Adrenal gland (tissue), 12 donors: Measurements from ENCODE around the gene EVI5L. TPM values are rescaled to one million over a fixed set of nuclear protein-coding genes. Genes with fewer than 3 reads are reported as not detected.
A peak's percentile ranks its signal among the peaks of the same experiment; 100 is the strongest.

Experiments
- DNase-seq, 7 donors: peaks; one replicate each; pipeline ENCODE4 v3.0.0-alpha.2; 2019 to 2020
- H3K27ac ChIP-seq, 5 donors: fragments of 200-600 bp; sonication (generic) in 4 of 5; 1 replicate in 3 of 5; 2 replicates in 2 of 5; pipeline versions ENCODE4 v1.5.1 to v1.8.0; 2016 to 2020; ENCODE audit warnings: mild to moderate bottlenecking in 1 of 5
- H3K27me3 ChIP-seq: fragments of 200-600 bp; 2 replicates; pipeline ENCODE4 v1.8.0; 2021
- H3K36me3 ChIP-seq, 2 donors: fragments of 200-600 bp; replicated peaks in 1 of 2; 1 replicate in 1 of 2; 2 replicates in 1 of 2; pipeline versions ENCODE4 v1.5.1 to v1.8.0; 2018 to 2022
- H3K4me1 ChIP-seq, 2 donors: fragments of 200-600 bp; replicated peaks in 1 of 2; 1 replicate in 1 of 2; 2 replicates in 1 of 2; pipeline versions ENCODE4 v1.5.1 to v1.8.0; 2018 to 2021
- H3K4me3 ChIP-seq, 4 donors: fragments of 200-600 bp; sonication (generic) in 3 of 4; one replicate each; pipeline ENCODE4 v1.5.1; 2016 to 2018
- H3K9me3 ChIP-seq, 3 donors: fragments of 200-600 bp; sonication (generic) in 1 of 3; replicated peaks in 1 of 3; 1 replicate in 2 of 3; 2 replicates in 1 of 3; pipeline versions ENCODE4 v1.5.1 to v1.8.0; 2016 to 2021
- POLR2A ChIP-seq, 2 donors: fragments of 450-650 bp; IDR thresholded peaks; one replicate each; pipeline ENCODE4 v1.6.1; 2017; ENCODE audit warnings: antibody characterized with exemption in 2 of 2, mild to moderate bottlenecking in 2 of 2, moderate library complexity in 1 of 2
- WGBS, 4 donors: extraction: QIAGEN DNeasy Blood & Tissue Kit in 2 of 4; methylation state at CpG; one replicate each; pipeline versions ENCODE4 v1.1.5 to v1.1.7; 2013 to 2017; 5-methylcytosine and 5-hydroxymethylcytosine counted together
- intact Hi-C, 2 donors: fragments of 100-400 bp; cut with DNase I; formaldehyde crosslinking; loops; one replicate each; pipeline versions ENCODE4 v1.14.1 to v1.15.0; 2022 to 2023
- polyA plus RNA-seq, 3 donors: library from polyadenylated mRNA; stranded (reverse); fragments of 200-250 nt in 2 of 3; fragments of 350-450 nt in 1 of 3; fragmentation: Illumina TruSeq in 1 of 3; extraction: RNeasy Lipid Tissue Mini Kit (QIAGEN cat#74804) in 1 of 3; gene quantifications; one replicate each; pipeline ENCODE4 v1.2.3, GENCODE V29; 2013 to 2014
- total RNA-seq, 9 donors: library from RNA; depleted of rRNA in 4 of 9; stranded (reverse); fragments of >200 nt in 4 of 9; fragments of 120-200 nt in 1 of 9; fragmentation: NEBNext Ultra II Directional in 1 of 9; extraction: Animal tissue kit (Norgen Biotek cat#: 25700) in 1 of 9; gene quantifications; one replicate each; pipeline versions ENCODE4 v1.1.0 to v1.2.4, GENCODE V29; 2013 to 2023
- TF ChIP-seq, protein P1 (sequence below), 6 experiments: fragments of 450-650 bp in 4 of 6; fragments of 200-600 bp in 2 of 6; sonication (generic) in 1 of 6; IDR thresholded peaks; 1 replicate in 5 of 6; 2 replicates in 1 of 6; pipeline versions ENCODE4 v1.5.1 to v1.8.0; 2016 to 2021; ENCODE audit warnings: antibody characterized with exemption in 6 of 6, mild to moderate bottlenecking in 2 of 6, moderate library complexity in 1 of 6
- donor health status: healthy with polysubstance abuse.
- donor health status: Bipolar disorder and iron deficiency.
- donor health status: DM: yes; HTN: yes; CAD: no.
- donor health status: DM: no; HTN: no; CAD: no.
- donor health status: DM: no; HTN: no; CAD: no.
- donor health status: DM: yes; HTN: yes; CAD: no.

Gene EVI5L
- total and polyA plus RNA-seq, 12 donors, result 8.8 to 22.2 (median 20.5) TPM

DNA sequence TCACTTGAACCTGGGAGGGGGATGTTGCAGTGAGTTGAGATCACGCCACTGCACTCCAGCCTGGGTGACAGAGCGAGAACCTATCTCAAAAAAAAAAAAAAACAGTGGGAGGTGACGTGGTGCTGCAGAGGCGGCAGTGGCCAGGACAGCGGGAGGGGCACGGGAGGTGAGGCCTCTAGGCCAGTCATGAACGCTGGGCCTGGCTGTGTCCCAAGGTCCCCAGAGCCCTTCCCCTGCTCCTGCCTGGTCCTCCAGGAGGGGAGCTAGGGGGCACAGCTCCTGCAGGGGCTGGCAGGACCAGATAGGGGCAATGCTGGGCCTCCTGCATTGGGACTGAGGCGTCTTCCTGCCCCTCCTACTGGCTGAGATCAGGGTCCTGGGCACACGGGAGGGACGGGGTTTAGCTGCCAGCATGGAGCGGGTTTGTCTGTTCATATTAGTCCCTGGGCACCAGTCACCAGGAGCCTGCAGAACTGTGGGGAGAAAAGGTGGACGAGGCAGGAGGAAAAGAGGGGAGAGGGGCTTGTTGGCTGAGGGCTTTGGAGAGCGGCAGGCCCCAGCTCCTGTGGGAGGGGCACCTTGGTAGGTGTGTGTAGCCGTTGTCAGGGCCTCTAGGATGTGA, 78.2 kb downstream of the EVI5L start:
- TF ChIP-seq POLR2A (IDR thresholded peaks at IDR 0.05), result peak in 1 of 2 donors; percentile 17
- TF ChIP-seq, protein P1, sequence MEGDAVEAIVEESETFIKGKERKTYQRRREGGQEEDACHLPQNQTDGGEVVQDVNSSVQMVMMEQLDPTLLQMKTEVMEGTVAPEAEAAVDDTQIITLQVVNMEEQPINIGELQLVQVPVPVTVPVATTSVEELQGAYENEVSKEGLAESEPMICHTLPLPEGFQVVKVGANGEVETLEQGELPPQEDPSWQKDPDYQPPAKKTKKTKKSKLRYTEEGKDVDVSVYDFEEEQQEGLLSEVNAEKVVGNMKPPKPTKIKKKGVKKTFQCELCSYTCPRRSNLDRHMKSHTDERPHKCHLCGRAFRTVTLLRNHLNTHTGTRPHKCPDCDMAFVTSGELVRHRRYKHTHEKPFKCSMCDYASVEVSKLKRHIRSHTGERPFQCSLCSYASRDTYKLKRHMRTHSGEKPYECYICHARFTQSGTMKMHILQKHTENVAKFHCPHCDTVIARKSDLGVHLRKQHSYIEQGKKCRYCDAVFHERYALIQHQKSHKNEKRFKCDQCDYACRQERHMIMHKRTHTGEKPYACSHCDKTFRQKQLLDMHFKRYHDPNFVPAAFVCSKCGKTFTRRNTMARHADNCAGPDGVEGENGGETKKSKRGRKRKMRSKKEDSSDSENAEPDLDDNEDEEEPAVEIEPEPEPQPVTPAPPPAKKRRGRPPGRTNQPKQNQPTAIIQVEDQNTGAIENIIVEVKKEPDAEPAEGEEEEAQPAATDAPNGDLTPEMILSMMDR (IDR thresholded peaks at IDR 0.05), result no peak
- peaks cover 0 to 35% of the 10 kb centered on the region in 2 donors for H3K36me3 ChIP-seq
- 59 to 68% (median 60%) methylated on average over 14 of the region's 14 CpGs for WGBS, 4 donors
- H3K27ac ChIP-seq, result peak overlapping the region in 2 of 5 donors; percentile 8 to 34
- intact Hi-C loops, result no loop called here
- H3K9me3 ChIP-seq, result no peaks in the 10 kb centered on the region
- peak; percentile 58 to 87 (median 83) for DNase-seq
- H3K27me3 ChIP-seq, result no peaks in the 10 kb centered on the region
- H3K4me3 ChIP-seq, result no peak overlapping the region
- H3K4me1 ChIP-seq, result peaks cover 12 to 34% of the 10 kb centered on the region in 2 donors

DNA sequence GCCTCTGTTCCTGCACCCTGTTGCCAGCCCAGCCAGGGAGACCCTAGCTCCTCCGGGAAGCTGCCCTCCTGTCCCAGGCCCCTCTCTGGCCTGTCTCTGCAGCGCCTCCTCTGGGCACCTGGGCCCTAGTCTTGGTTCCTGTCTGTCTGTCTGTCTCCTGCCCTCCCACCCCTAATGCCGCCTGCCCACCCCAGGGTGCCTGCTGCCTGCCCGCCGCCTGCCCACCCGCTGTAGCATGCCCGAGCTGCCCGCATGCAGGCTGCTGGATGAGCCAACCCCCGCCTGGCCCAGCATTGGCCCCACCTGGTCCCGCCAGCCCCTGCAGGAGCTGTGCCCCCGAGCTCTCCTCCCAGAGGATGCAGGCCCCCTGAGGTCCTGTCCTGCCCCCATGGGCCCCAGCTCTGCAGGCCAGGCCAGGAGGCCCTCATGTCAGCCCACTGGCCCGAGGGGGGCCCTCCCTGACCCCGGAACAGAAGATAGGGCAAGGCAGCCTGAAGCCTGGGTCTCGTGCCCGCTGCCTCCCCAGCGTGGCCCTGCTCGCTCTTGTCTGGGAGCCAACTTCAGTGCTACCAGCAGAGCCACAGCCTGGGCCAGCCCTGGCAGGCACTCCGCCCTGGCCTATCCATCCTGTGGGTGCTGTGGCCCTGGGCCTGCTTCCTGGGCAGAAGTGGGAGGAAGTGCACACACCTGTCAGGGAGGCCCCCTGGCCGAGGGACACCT, 78.9 kb downstream of the EVI5L start:
- Histone ChIP-seq H3K27ac (no peak overlapping the region), H3K4me1 (peaks cover 12 to 34% of the 10 kb centered on the region in 2 donors), H3K27me3 (no peaks in the 10 kb centered on the region), H3K9me3 (no peaks in the 10 kb centered on the region), H3K36me3 (peaks cover 0 to 35% of the 10 kb centered on the region in 2 donors), H3K4me3 (no peak overlapping the region)
- intact Hi-C loops, result no loop called here
- DNase-seq, result peak in 2 of 7 donors; percentile 26 to 29
- TF ChIP-seq POLR2A (IDR thresholded peaks at IDR 0.05), result no peak
- TF ChIP-seq, protein P1 (IDR thresholded peaks at IDR 0.05), result no peak
- WGBS, 4 donors, result 86 to 96% (median 88%) methylated on average over 4 to 19 of the region's 19 CpGs

DNA sequence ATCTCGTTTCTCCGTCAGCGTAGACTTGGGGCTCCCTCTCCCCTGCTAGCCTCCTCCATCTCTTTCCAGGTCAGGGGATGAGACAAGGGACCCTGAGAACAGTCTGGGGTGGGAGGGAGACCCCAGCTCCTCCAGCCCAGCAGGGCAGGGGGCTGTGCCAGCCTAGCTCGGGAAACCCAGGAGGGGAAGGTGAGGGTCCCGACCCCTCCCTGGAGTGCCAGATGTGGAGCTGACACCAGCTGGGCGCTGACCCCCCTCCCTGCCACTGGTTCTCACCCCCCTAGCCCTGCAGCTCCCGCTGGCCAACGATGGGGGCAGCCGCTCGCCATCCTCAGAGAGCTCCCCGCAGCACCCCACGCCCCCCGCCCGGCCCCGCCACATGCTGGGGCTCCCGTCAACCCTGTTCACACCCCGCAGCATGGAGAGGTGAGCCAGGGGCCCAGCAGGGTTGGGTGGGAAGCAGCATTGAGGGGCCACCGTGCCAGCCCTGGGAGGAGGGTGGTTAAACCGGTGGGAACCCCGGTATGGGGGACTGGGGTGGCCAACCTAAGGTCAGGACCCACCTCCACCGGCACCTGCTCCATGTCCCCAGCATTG, 79.6 kb downstream of the EVI5L start:
- Histone ChIP-seq H3K9me3 (no peaks in the 10 kb centered on the region), H3K36me3 (peaks cover 0 to 35% of the 10 kb centered on the region in 2 donors), H3K4me1 (peaks cover 9 to 33% of the 10 kb centered on the region in 2 donors), H3K4me3 (no peak overlapping the region), H3K27me3 (no peaks in the 10 kb centered on the region), H3K27ac (no peak overlapping the region)
- 90 to 97% (median 93%) methylated on average over 9 to 21 of the region's 21 CpGs for WGBS, 4 donors
- intact Hi-C loops, result no loop called here
- no peak for TF ChIP-seq POLR2A (IDR thresholded peaks at IDR 0.05)
- TF ChIP-seq, protein P1 (IDR thresholded peaks at IDR 0.05), result no peak
- peak in 2 of 7 donors; percentile 25 for DNase-seq
